ENCODE results near the gene B3GNT7. TPM values are rescaled to one million over a fixed set of nuclear protein-coding genes. Genes with fewer than 3 reads are reported as not detected.

The B3GNT7 gene
- total and polyA plus RNA-seq, 2 of the 4 experiments (the other 2 are of a cell fraction), result under 0.01 to 0.03 TPM

GRCh38 chr2:231393149-231394131 lies 2.1 kb upstream of the B3GNT7 start:
- Histone ChIP-seq H3K27me3 (ENCODE audit: control insufficient read depth, insufficient read depth, low read length) (peaks cover 32% of the 10 kb centered on the region), H2AK5ac (ENCODE audit: low read depth, low read length) (no peak overlapping the region), H3K9me3 (ENCODE audit: control insufficient read depth, insufficient read depth, low read length) (no peaks in the 10 kb centered on the region; the same call in 1 of the 2 replicates), H3K36me3 (ENCODE audit: control insufficient read depth, insufficient read depth, low read length) (no peaks in the 10 kb centered on the region), H3K9me1 (ENCODE audit: insufficient read depth, low read length) (no peaks in the 10 kb centered on the region; the same call in 1 of the 2 replicates), H3K79me1 (ENCODE audit: low read depth in 1 of 2, low read length in 2 of 2) (no peaks in the 10 kb centered on the region), H3K56ac (ENCODE audit: extremely low read depth, insufficient read depth, low read length) (no peak overlapping the region), H2BK120ac (ENCODE audit: low read depth, low read length) (no peak overlapping the region), H4K91ac (ENCODE audit: insufficient read depth, low read depth, low read length) (no peak overlapping the region), H3K14ac (replicated peaks; ENCODE audit: low read depth, low read length) (no peak overlapping the region), H2BK5ac (ENCODE audit: low read depth, low read length, poor library complexity, severe bottlenecking) (no peak overlapping the region), H2BK20ac (ENCODE audit: low read depth, low read length) (no peak overlapping the region), H3K4ac (ENCODE audit: low read depth, low read length) (no peak overlapping the region), H4K5ac (ENCODE audit: low read depth, low read length) (no peak overlapping the region), H2BK15ac (ENCODE audit: low read depth, low read length) (no peak overlapping the region), H3K4me1 (ENCODE audit: control insufficient read depth, insufficient read depth, low read length) (peaks cover under 1% of the 10 kb centered on the region; the same call in 1 of the 2 replicates), H3K4me3 (ENCODE audit: insufficient read depth, low read depth, low read length) (no peak overlapping the region), H2AK9ac (replicated peaks; ENCODE audit: low read depth, low read length, poor library complexity) (no peak overlapping the region), H3K18ac (ENCODE audit: low read depth, low read length) (no peak overlapping the region), H3K9ac (ENCODE audit: low read depth, low read length) (no peak overlapping the region), H3K4me2 (ENCODE audit: low read depth, low read length) (no peak overlapping the region), H4K20me1 (ENCODE audit: insufficient read depth, low read length) (no peaks in the 10 kb centered on the region; the same call in 1 of the 2 replicates), H2AFZ (replicated peaks; ENCODE audit: low read length, poor library complexity) (no peak overlapping the region), H4K8ac (ENCODE audit: low read depth in 2 of 2, low read length in 2 of 2) (no peak overlapping the region), H3K23ac (ENCODE audit: low read depth, low read length) (no peak overlapping the region), H3K27ac (ENCODE audit: insufficient read depth, low read length) (no peak overlapping the region)
- in situ Hi-C loops (cut with MboI; ENCODE audit: low sequenced_read_pairs), result no loop called here
- no peak for ATAC-seq (ENCODE audit: low read depth)
- dilution Hi-C loops (cut with HindIII; ENCODE audit: low sequenced_read_pairs, unreplicated experiment), result no loop called here
- intact Hi-C loops (cut with micrococcal nuclease), result no loop called here
- no peak for DNase-seq
- 87% methylated on average over 7 of the region's 17 CpGs; no CpG with 5 or more reads in 1 of the 2 experiments for WGBS, 2 experiments (ENCODE audit: extremely low coverage in 2 of 2, insufficient read length in 1 of 2)
- no TSS peak for BruUV-seq (replicated peaks)
- ChIA-PET POLR2A (ENCODE audit: unreplicated experiment) (no interaction called here), CTCF (interaction anchor here (0.9 kb wide), 1 partner anchor 44 kb away, joined by 3 read pairs; no protein-coding TSS in a partner anchor)
- no peak for TF ChIP-seq RCOR1 (IDR thresholded peaks at IDR 0.05; ENCODE audit: insufficient replicate concordance, low read length)
- no peak for TF ChIP-seq RFX5 (IDR thresholded peaks at IDR 0.05; ENCODE audit: low read depth, low read length)
- no peak for TF ChIP-seq CEBPB (IDR thresholded peaks at IDR 0.05; ENCODE audit: low read depth, low read length)
- TF ChIP-seq FOS (IDR thresholded peaks at IDR 0.05; ENCODE audit: low read depth, low read length), result no peak
- TF ChIP-seq ELK1 (IDR thresholded peaks at IDR 0.05; ENCODE audit: borderline replicate concordance, low read depth, low read length), result no peak
- TF ChIP-seq CTCF (conservative IDR thresholded peaks at IDR 0.05; ENCODE audit: low read depth, low read length), result no peak
- no peak for TF ChIP-seq NFE2L2 (IDR thresholded peaks at IDR 0.05; ENCODE audit: low read depth, low read length)
- TF ChIP-seq MAFK (IDR thresholded peaks at IDR 0.05; ENCODE audit: low read depth, low read length), result no peak
- TF ChIP-seq USF2 (IDR thresholded peaks at IDR 0.05; ENCODE audit: low read depth, low read length), result no peak
- TF ChIP-seq SMC3 (IDR thresholded peaks at IDR 0.05; ENCODE audit: low read depth, low read length), result no peak
- no peak for TF ChIP-seq MXI1 (IDR thresholded peaks at IDR 0.05; ENCODE audit: borderline replicate concordance, low read depth, low read length)

All from IMR-90 (cell line).